GM18505 (cell line): Measurements from ENCODE around the gene ASPA.
"Not testable (repeated sequence)": the region's sequence is repeated elsewhere in the genome, so short reads cannot be mapped to it uniquely, and the experiment has no call there.

ENCODE experiments used
- ATAC-seq: cut with Tn5 transposase; IDR thresholded peaks from one replicate; pipeline ENCODE4 v1.9.1; 2021; ENCODE audit not compliant: unreplicated experiment
- POLR2A ChIP-seq: IDR thresholded peaks from 4 replicates; pipeline ENCODE4 v1.6.1; 2011; ENCODE audit warnings: borderline replicate concordance; ENCODE audit not compliant: insufficient read depth, insufficient read length; ENCODE audit errors: extremely low read depth

The ASPA gene

DNA sequence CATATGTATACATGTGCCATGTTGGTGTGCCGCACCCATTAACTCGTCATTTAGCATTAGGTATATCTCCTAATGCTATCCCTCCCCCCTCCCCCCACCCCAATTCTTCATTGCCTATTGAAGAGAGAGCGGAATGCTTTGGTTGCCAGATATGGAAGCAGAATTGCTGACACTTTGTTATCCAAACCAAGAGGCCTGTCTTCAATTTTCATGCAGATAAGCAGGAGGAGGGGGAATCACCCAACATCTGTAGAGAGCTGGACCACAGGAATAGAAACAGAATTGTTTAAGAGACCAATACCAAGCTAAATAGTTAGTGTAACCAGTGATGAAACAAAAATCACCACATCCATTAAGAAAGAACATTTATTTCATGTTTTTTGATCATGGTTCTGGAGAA, 7.1 kb downstream of the ASPA start:
- ATAC-seq = no peak
- no peak for TF ChIP-seq POLR2A

DNA sequence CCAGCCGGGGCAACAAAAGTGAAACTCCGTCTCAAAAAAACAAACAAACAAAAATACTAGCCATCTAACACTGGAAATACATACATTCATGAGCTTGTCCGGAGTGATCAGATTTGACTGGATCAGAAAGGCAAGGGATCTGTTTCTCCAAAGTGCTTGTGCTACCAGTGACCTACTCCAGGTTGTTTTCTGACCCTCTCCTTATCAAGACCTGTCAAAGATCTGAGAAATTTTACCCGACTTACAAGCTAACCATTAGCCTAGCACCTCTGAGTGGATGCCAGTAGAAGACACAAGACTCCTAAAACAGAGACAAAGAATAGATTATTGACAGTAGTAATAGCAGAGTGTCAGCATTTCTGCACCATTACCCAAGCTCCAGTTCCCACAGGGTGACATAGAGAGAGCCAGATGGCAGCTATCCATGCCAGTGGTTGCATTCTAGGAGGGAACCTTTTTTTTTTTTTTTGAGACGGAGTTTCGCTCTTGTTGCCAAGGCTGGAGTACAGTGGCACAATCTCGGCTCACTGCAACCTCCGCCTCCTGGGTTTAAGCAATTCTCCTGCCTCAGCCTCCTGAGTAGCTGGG, 9.8 kb downstream of the ASPA start:
- TF ChIP-seq POLR2A = no peak
- no peak for ATAC-seq

DNA sequence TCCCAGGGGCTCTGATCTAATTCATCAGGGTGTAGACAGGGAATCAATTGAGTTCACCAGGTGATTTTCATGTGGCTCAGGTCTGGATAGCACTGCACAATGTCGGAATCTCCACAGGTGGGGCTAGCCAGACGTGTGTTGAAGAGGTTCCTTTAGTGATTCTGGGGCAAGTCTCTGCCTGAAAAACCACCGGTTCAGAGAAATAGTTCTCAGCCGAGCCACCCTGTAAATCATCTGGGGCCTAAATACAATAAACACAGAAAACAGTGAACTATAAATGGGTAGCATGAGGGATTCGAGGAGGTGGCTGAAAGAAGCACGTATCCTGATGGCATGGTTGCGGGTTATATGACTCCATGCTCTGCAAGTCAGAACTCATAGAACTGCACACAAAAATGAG, 21.3 kb downstream of the ASPA start:
- no peak for TF ChIP-seq POLR2A
- ATAC-seq = no peak

DNA sequence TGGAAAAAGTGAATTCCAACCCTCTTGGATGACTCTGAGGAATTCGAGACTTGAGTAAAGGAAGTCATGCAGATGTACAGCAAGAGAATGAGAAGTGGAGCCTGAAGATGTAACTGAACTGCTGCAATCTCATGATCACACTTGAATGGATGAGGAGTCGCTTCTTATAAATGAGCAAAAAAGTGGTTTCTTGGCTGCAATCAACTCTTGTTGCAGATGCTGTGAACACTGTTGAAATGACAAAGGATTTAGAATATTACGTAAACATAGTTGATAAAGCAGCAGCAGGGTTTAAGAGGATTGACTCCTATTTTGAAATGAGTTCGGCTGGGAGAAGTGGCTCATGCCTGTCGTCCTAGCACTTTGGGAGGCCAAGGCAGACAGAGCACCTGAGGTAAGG, 25.5 kb downstream of the ASPA start:
- no peak for TF ChIP-seq POLR2A
- ATAC-seq = no peak

DNA sequence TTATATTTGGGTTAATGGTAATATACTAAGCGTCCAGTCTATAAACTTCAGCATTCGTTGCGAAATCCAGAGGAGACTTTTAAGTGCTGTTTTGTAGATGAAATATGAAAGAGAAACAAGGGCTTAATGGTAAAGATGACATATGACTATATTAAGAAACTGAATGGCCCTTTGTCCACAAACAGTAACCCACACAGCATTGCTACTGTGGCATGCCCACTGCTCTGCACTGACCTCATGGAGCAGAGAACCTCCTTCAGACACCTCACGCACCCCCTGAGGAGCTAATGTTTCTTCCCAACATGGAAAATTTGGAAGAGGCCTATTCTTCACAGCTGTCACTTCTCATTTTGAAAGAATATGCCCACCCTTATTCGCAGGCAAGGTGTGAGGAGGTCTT, 26.7 kb downstream of the ASPA start:
- no peak for TF ChIP-seq POLR2A
- ATAC-seq = no peak

DNA sequence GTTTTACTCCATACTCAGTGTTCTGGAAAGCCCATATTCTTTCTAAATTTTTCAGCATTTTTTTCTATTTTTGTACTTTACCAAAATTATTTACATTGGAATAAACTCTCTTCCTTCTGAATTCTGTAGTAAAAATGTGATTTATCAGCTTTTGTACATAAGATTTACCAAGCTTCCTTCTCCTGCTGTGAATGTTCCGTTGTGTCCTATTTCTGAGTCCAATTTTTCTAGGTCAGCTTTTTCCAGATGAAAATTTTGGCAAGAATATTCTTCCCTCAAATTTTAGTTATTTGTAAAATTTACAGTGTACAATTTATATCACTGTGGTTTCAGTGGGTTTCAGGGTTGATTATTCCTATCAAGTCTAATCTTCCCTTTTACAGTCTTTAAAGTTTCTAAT, 27.5 kb downstream of the ASPA start:
- ATAC-seq = no peak
- no peak for TF ChIP-seq POLR2A

DNA sequence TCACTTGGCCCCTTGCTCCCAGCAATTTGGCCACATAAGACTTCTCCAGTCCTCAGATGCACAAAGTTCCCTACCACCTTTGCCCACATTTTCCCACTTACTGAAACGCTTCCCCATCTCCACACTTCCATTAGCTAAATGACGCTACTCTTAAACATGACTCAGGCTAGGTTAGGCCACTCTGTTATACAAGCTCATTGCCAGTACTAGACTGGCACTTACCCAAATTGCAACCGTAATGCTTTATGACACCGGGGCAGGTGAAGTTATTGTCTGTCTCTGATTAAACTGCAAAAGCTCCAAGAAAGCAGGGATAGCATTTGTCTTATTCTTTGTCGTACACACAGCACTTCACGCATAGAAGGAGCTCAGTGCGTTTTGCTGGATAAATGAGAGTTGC, 29.2 kb downstream of the ASPA start:
- no peak for ATAC-seq
- no peak for TF ChIP-seq POLR2A

DNA sequence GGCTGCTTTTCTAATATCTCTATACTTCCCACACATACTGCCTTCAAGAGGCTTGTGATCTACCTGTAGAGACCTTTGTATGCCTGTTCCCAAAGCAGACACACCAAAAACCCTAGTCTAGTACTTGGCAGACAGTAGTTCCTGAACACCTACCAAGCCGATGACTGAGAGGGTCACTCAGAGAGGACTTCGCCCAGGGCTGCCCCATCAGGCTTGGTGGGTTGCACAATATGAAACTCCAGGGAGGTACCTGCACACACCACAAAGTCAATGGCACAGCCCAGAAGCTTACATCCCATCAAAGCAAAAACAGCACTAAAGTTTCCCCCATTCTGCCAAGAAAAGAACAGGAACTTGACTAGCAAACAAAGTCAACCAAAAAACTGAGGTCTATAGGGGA, 30.3 kb downstream of the ASPA start:
- ATAC-seq = no peak
- TF ChIP-seq POLR2A = no peak

DNA sequence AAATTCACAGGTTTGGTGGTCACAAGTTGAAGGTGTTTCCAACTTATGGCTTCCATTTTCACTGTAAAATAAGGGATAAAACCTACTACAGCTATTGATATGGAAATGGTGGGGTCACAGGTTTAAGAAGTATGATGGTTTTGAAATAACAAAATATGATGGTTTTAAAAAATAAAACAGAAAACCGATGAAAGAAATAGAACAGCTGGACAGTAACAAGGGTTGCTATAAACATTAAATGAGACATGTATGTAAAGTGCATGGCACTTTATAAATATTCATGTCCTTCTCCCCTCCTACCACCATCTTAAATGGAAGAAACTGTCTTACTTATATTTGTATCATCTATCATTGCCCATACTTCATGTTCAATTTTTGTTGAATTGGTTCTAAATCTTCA, 31.3 kb downstream of the ASPA start:
- no peak for ATAC-seq
- no peak for TF ChIP-seq POLR2A

DNA sequence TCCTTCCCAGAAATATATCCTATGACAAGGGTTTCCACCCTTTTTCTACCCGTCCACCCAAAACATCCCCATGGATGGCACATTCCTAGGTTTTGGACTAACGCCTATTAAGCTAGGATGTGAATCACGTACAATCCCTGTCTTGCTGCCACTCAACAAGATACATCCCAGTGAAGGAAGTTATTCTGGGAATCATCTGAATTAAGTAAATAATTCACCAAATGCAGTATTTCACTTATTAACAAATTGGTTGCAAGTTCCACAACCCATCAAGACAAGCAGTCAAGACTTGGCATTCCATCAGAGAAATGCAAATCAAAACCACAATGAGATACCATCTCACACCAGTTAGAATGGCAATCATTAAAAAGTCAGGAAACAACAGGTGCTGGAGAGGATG, 32.1 kb downstream of the ASPA start:
- no peak for ATAC-seq
- no peak for TF ChIP-seq POLR2A

DNA sequence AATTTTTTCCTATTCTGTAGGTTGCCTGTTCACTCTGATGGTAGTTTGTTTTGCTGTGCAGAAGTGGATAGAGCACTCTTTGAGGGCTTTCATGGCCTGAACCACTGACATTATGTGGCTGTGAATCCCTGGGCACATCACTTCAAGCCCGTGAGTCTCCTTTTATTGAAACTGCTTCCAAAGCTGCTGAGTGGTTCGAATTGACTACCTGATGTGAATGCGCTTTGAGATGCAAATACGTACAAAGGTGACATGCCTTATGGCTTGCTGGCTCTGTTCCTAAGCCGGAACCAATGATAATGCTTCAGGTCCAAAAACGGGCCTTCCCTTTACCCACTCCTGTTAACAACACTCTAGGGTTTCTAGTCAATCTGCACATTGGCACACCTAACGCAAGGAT, 34.3 kb downstream of the ASPA start:
- no peak for TF ChIP-seq POLR2A
- ATAC-seq = no peak

DNA sequence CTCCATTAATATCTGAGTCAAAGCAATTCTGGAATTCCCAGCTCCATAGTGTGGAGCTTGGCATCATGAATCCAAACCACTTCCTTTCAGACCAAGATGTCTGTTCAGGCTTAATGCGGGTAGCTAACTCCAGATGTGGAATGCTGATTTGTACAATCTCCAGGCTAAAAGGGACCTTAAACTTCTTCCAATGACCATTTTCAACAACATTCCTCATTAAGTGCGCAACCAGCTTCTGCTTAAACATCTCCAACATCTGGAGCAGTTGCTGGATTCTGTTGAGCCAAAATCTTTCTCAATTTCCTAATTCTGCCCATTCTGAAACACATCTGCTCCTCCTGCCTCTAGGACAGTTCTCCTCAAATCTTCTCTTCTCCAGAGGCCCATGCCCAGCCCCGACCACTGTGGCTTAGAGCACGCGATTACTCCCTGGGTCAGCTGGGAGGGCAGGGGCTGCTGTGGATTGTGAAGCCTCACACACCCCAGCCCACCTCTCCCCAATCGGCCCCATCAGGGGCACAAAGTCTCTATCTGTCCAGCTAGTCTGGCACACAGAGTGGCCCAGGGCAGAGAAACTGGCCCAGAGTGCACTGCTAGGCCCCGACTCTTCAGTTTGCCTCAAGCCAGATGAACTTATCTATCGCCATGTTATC, 36.2 kb downstream of the ASPA start:
- no peak for ATAC-seq
- TF ChIP-seq POLR2A = no peak

DNA sequence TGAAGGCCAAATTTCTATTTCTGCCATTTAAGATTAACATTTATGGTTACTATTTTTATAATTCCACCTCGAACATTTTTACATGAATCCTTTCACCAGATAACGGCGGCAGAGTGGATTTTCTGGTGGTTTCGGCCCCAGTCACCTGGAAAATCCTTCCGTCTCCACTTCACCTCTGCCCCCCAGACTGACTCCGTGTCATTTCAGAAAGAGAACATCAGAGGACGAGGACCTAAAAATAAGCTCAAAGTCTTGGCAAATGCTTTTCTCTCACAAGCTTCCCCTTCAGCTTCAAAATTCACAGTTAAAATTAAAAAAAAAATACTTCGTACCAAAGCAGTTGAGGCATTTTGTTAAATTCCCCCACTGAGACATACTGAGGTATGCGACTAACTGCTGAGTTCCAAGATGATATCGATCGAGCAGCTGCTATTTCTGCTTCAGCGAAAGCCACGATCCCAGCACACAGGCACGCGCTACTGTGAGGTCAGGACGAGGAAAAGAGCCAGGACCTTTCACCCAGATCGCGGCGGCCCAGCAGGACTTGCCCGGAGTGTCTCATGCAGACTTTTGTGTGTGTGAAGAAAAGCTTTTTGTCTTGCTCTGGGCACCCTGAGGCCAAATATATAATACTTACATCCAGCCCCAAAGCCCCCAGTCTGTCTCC, 36.8 kb downstream of the ASPA start:
- TF ChIP-seq POLR2A = no peak
- no peak for ATAC-seq

DNA sequence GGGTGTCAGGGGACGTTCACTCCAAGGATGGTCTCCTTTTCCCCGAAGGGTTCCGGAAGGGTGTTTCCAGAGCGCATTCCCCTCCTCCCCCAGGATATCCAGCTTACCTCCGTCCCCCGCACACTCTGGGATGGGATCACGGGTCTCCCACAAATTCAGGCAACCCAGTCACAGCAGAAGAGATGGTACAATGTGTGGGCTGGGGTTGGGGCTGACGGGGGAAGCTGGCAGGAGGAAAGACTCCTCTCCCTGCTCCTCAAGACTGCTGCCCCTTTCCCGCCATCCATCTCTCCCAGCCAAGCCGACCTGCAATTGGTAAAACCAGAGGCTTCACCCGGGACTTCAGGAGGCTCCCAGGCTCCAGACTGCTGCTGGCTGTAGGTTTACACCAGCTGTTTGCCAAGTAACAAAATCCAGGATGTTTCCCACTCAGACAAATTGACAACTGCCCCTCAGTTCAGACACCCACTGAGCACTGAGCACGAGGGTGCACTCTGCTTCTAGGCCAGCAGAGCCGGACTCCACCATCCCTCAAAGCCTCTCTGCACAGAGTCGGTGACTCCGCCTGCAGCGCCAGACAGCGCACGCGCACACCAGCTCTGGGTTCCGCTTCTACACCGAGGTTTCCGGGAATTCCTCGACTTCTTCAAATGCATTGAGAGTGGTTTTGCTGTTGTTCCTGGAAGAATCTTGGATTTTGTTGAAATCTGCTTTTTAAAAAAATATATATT, 37.7 kb downstream of the ASPA start:
- no peak for ATAC-seq
- TF ChIP-seq POLR2A = no peak

DNA sequence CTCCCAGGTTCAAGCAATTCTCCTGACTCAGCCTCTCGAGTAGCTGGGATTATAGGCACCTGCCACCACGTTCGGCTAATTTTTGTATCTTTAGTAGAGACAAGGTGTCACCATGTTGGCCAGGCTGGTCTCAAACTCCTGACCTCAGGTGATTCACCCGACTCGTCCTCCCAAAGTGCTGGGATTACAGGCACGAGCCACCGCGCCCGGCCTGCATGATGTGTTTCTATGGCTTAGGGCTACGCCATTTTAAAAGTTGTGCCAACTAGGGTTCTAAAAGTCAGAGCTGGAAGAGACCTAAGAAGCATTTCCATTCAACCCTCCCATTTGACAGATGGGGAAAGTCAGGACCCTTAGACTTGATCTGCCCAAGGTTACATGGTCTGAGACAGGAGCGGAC, 38.4 kb downstream of the ASPA start:
- ATAC-seq = not testable (repeated sequence)
